Psoas muscle (tissue), 8 donors: ENCODE measurements around the gene MUSK. TPM values are rescaled to one million over a fixed set of nuclear protein-coding genes. Genes with fewer than 3 reads are reported as not detected.
"Not testable (repeated sequence)": the region's sequence is repeated elsewhere in the genome, so short reads cannot be mapped to it uniquely, and the experiment has no call there.

Source experiments
- ATAC-seq, 4 donors: fragments of 200-7000 bp; cut with Tn5 transposase; one replicate each; pipeline ENCODE4 v1.9.1; 2020; ENCODE audit warnings: moderate library complexity in 3 of 4, mild to moderate bottlenecking in 2 of 4
- DNase-seq, 2 donors: peaks; one replicate each; pipeline ENCODE4 v3.0.0-alpha.2; 2020
- H3K27ac ChIP-seq: fragments of 200-600 bp; one replicate; pipeline ENCODE4 v1.8.0; 2022
- H3K27me3 ChIP-seq, 3 donors: fragments of 200-600 bp in 1 of 3; one replicate each; pipeline versions ENCODE4 v1.6.1 to v1.8.0; 2013 to 2022; ENCODE audit warnings: low read length in 2 of 3, mild to moderate bottlenecking in 2 of 3, moderate library complexity in 1 of 3; ENCODE audit not compliant: insufficient read depth in 3 of 3
- H3K36me3 ChIP-seq, 2 donors: fragments of 200-600 bp in 1 of 2; one replicate each; pipeline versions ENCODE4 v1.6.1 to v1.8.0; 2013 to 2022; ENCODE audit warnings: low read depth in 1 of 2, mild to moderate bottlenecking in 1 of 2, moderate library complexity in 1 of 2; ENCODE audit not compliant: insufficient read depth in 1 of 2
- H3K4me1 ChIP-seq: fragments of 200-600 bp; one replicate; pipeline ENCODE4 v1.8.0; 2022
- H3K4me3 ChIP-seq: fragments of 200-600 bp; one replicate; pipeline ENCODE4 v1.8.0; 2022; ENCODE audit warnings: mild to moderate bottlenecking
- H3K9me3 ChIP-seq: fragments of 200-600 bp; one replicate; pipeline ENCODE4 v1.8.0; 2022
- CTCF ChIP-seq: fragments of 200-600 bp; IDR thresholded peaks from one replicate; pipeline ENCODE4 v1.8.0; 2022; ENCODE audit warnings: antibody characterized with exemption
- WGBS, 3 donors: extraction: QIAGEN DNeasy Blood & Tissue Kit; methylation state at CpG; one replicate each; pipeline versions ENCODE4 v1.1.6 to v1.1.7; 2013; 5-methylcytosine and 5-hydroxymethylcytosine counted together
- intact Hi-C, 2 donors: fragments of 100-400 bp; cut with DNase I; formaldehyde crosslinking; loops; one replicate each; pipeline versions ENCODE4 v1.11.0 to v1.14.2; 2022
- polyA plus RNA-seq, 3 donors: library from polyadenylated mRNA; stranded (reverse); fragments of 200-250 nt; gene quantifications; one replicate each; pipeline ENCODE4 v1.2.3, GENCODE V29; 2013
- total RNA-seq, 4 donors: library from RNA; stranded (reverse); fragmentation: NEBNext Ultra II Directional in 2 of 4; extraction: Animal tissue kit (Norgen Biotek cat#: 25700) in 2 of 4; gene quantifications; one replicate each; pipeline versions ENCODE4 v1.2.1 to v1.2.4, GENCODE V29; 2021 to 2023
- donor health status: healthy with polysubstance abuse.
- donor health status: DM: no; HTN: no; CAD: no; lungs with moderate emphysema.
- donor health status: Bipolar disorder and iron deficiency.
- donor health status: healthy.
- donor health status: DM: yes; HTN: yes; CAD: no.
- donor health status: DM: no; HTN: no; CAD: no.
- donor health status: DM: no; HTN: no; CAD: no.
- donor health status: DM: yes; HTN: yes; CAD: no.

MUSK gene
- total and polyA plus RNA-seq, 7 donors, result 0.66 to 15.7 (median 2.9) TPM

GRCh38 chr9:110815361-110815760 lies 146.8 kb downstream of the MUSK start:
- TF ChIP-seq CTCF, result no peak
- ATAC-seq, result no peak
- DNase-seq, result no peak
- Histone ChIP-seq H3K9me3 (no peaks in the 10 kb centered on the region), H3K4me1 (no peaks in the 10 kb centered on the region), H3K4me3 (no peak overlapping the region), H3K27me3 (no peaks in the 10 kb centered on the region), H3K27ac (no peak overlapping the region), H3K36me3 (no peaks in the 10 kb centered on the region)
- 45 to 68% (median 65%) methylated on average over 1 of the region's 1 CpG for WGBS, 3 donors
- intact Hi-C loops, result no loop called here

GRCh38 chr9:110820381-110820780 lies 151.8 kb downstream of the MUSK start:
- intact Hi-C loops, result no loop called here
- no peak for ATAC-seq
- no peaks in the 10 kb centered on the region for H3K9me3 ChIP-seq
- 9 to 15% (median 10%) methylated on average over 1 of the region's 1 CpG for WGBS, 3 donors
- TF ChIP-seq CTCF, result no peak
- H3K36me3 ChIP-seq, result no peaks in the 10 kb centered on the region
- DNase-seq, result no peak
- H3K4me1 ChIP-seq, result no peaks in the 10 kb centered on the region
- no peak overlapping the region for H3K27ac ChIP-seq
- no peaks in the 10 kb centered on the region for H3K27me3 ChIP-seq
- no peak overlapping the region for H3K4me3 ChIP-seq

- Histone ChIP-seq H3K36me3 (no peaks in the 10 kb centered on the region), H3K4me3 (no peak overlapping the region), H3K27ac (no peak overlapping the region), H3K4me1 (no peaks in the 10 kb centered on the region), H3K27me3 (no peaks in the 10 kb centered on the region), H3K9me3 (no peaks in the 10 kb centered on the region)
- TF ChIP-seq CTCF, result no peak
- no peak for DNase-seq
- WGBS, 3 donors, result 18 to 38% (median 37%) methylated on average over 1 of the region's 1 CpG
- no peak for ATAC-seq
- intact Hi-C loops, result no loop called here
Measured at GRCh38 chr9:110821064-110821463, 152.5 kb downstream of the MUSK start.

GRCh38 chr9:110825129-110825528 lies 156.5 kb downstream of the MUSK start:
- H3K36me3 ChIP-seq, H3K4me3 ChIP-seq, DNase-seq, H3K27me3 ChIP-seq, ATAC-seq, intact Hi-C loops, H3K4me1 ChIP-seq, H3K9me3 ChIP-seq, H3K27ac ChIP-seq: not testable (repeated sequence)

- Histone ChIP-seq H3K4me1 (no peaks in the 10 kb centered on the region), H3K4me3 (no peak overlapping the region), H3K27me3 (no peaks in the 10 kb centered on the region), H3K9me3 (no peaks in the 10 kb centered on the region), H3K36me3 (no peaks in the 10 kb centered on the region), H3K27ac (no peak overlapping the region)
- WGBS, 3 donors, result 88 to 98% (median 89%) methylated on average over 2 of the region's 2 CpGs
- intact Hi-C loops, result no loop called here
- no peak for TF ChIP-seq CTCF
- DNase-seq (no peak), ATAC-seq (no peak)
Measured at GRCh38 chr9:110825950-110826349, 157.4 kb downstream of the MUSK start.

- H3K9me3 ChIP-seq, H3K4me1 ChIP-seq, ATAC-seq, DNase-seq, H3K36me3 ChIP-seq, H3K4me3 ChIP-seq, H3K27me3 ChIP-seq, intact Hi-C loops, H3K27ac ChIP-seq: not testable (repeated sequence)
- WGBS, 3 donors, result 81 to 86% (median 84%) methylated on average over 9 of the region's 9 CpGs
Measured at GRCh38 chr9:110826400-110826799, 157.8 kb downstream of the MUSK start.
